H1 (cell line): Measurements from ENCODE around the gene MRPL52. TPM values are rescaled to one million over a fixed set of nuclear protein-coding genes. Genes with fewer than 3 reads are reported as not detected.

Source experiments
- CTCF ChIA-PET: fragments of 300-600 bp; sonication (Branson Sonifier 250); formaldehyde crosslinking; loops from one replicate; lab custom pipeline; 2021; ENCODE audit not compliant: partially characterized antibody; lab: Charles Lee
- POLR2A ChIA-PET: fragments of 300-600 bp; sonication (Branson Sonifier 250); formaldehyde crosslinking; loops from one replicate; lab custom pipeline; 2021; ENCODE audit warnings: inconsistent platforms; ENCODE audit not compliant: partially characterized antibody; lab: Charles Lee
- DNase-seq, 2 experiments: peaks; one replicate each; pipeline versions ENCODE4 v3.0.0 to v3.0.0-alpha.2; 2010 to 2022; ENCODE audit warnings: low spot score in 2 of 2, low read depth in 1 of 2, mixed read lengths in 1 of 2
- FAIRE-seq: peaks from 2 replicates; lab custom pipeline; 2011; peaks lifted over from hg19 to GRCh38; lab: Jason Lieb, UNC
- H2AFZ ChIP-seq: 2 replicates; pipeline ENCODE4 v1.8.1; 2012; ENCODE audit warnings: low read length, inconsistent platforms
- H2AK5ac ChIP-seq: 2 replicates; pipeline ENCODE4 v1.6.1; 2013; ENCODE audit warnings: low read depth, low read length
- H2BK120ac ChIP-seq: replicated peaks from 2 replicates; pipeline ENCODE3; 2013; ENCODE audit warnings: low read depth, low read length, inconsistent platforms
- H2BK12ac ChIP-seq: 2 replicates; pipeline ENCODE4 v1.6.1; 2013; ENCODE audit warnings: low read depth, low read length
- H2BK15ac ChIP-seq: 2 replicates; pipeline ENCODE4 v1.6.1; 2013; ENCODE audit warnings: low read length
- H2BK20ac ChIP-seq: 2 replicates; pipeline ENCODE4 v1.6.1; 2013; ENCODE audit warnings: low read length
- H2BK5ac ChIP-seq: 2 replicates; pipeline ENCODE4 v1.6.1; 2013; ENCODE audit warnings: low read depth, low read length
- H3K14ac ChIP-seq: 2 replicates; pipeline ENCODE4 v1.6.1; 2013; ENCODE audit warnings: inconsistent platforms; ENCODE audit not compliant: insufficient read length
- H3K18ac ChIP-seq: 2 replicates; pipeline ENCODE4 v1.6.1; 2013; ENCODE audit warnings: low read length; ENCODE audit errors: extremely low read depth
- H3K23ac ChIP-seq: 2 replicates; pipeline ENCODE4 v1.6.1; 2013; ENCODE audit warnings: inconsistent platforms; ENCODE audit not compliant: insufficient read length
- H3K23me2 ChIP-seq: 2 replicates; pipeline ENCODE4 v1.6.1; 2013; ENCODE audit warnings: low read depth, low read length
- H3K27ac ChIP-seq: 2 replicates; pipeline ENCODE4 v1.6.1; 2011; ENCODE audit warnings: low read depth, low read length, inconsistent platforms
- H3K27me3 ChIP-seq, 4 experiments: replicated peaks in 1 of 4; 1 replicate in 1 of 4; 2 replicates in 3 of 4; pipeline versions ENCODE4 v1.6.1 to v1.8.1; 2011 to 2013; ENCODE audit warnings: low read length in 3 of 4, mild to moderate bottlenecking in 3 of 4, inconsistent platforms in 2 of 4, mixed read lengths in 2 of 4, moderate library complexity in 1 of 4; ENCODE audit not compliant: control insufficient read depth in 3 of 4, insufficient read depth in 3 of 4; ENCODE audit errors: extremely low read depth in 1 of 4
- H3K36me3 ChIP-seq, 4 experiments: 2 replicates each; pipeline versions ENCODE4 v1.6.1 to v1.8.1; 2011 to 2013; ENCODE audit warnings: mild to moderate bottlenecking in 4 of 4, low read length in 3 of 4, moderate library complexity in 2 of 4, control low read depth in 1 of 4, inconsistent platforms in 1 of 4; ENCODE audit not compliant: insufficient read depth in 4 of 4, control insufficient read depth in 2 of 4
- H3K4ac ChIP-seq: replicated peaks from 2 replicates; pipeline ENCODE3; 2013; ENCODE audit warnings: low read length, low read depth, mixed read lengths, inconsistent platforms; ENCODE audit not compliant: insufficient read length
- H3K4me1 ChIP-seq, 4 experiments: replicated peaks in 1 of 4; 1 replicate in 1 of 4; 2 replicates in 3 of 4; pipeline versions ENCODE4 v1.6.1 to v1.8.1; 2011 to 2013; ENCODE audit warnings: low read length in 3 of 4, inconsistent platforms in 2 of 4, mixed read lengths in 1 of 4; ENCODE audit not compliant: insufficient read depth in 4 of 4, control insufficient read depth in 3 of 4
- H3K4me2 ChIP-seq, 2 experiments: 2 replicates each; pipeline versions ENCODE4 v1.6.1 to v1.8.1; 2011 to 2013; ENCODE audit warnings: low read depth in 2 of 2, low read length in 2 of 2, control low read depth in 1 of 2, inconsistent platforms in 1 of 2, mild to moderate bottlenecking in 1 of 2; ENCODE audit not compliant: insufficient read depth in 1 of 2
- H3K4me3 ChIP-seq, 4 experiments: fragments of 200-600, 300-600 bp in 1 of 4; sonication (generic), shearing (Covaris generic), sonication (Bioruptor Twin) in 1 of 4; 2 replicates each; pipeline versions ENCODE4 v1.5.1 to v1.8.1; 2011 to 2016; ENCODE audit warnings: low read length in 4 of 4, low read depth in 3 of 4, control low read depth in 2 of 4, inconsistent platforms in 2 of 4, mild to moderate bottlenecking in 2 of 4, mixed read lengths in 1 of 4, moderate library complexity in 1 of 4; ENCODE audit not compliant: insufficient read depth in 2 of 4; ENCODE audit errors: extremely low read depth in 1 of 4
- H3K56ac ChIP-seq: replicated peaks from 2 replicates; pipeline ENCODE3; 2013; ENCODE audit warnings: low read depth, mild to moderate bottlenecking, mixed read lengths, low read length, inconsistent platforms; ENCODE audit not compliant: insufficient read length
- H3K79me1 ChIP-seq: 2 replicates; pipeline ENCODE4 v1.6.1; 2013; ENCODE audit warnings: low read depth, low read length, control low read depth
- H3K79me2 ChIP-seq, 2 experiments: 2 replicates each; pipeline versions ENCODE4 v1.6.1 to v1.8.1; 2012 to 2013; ENCODE audit warnings: low read length in 2 of 2, mild to moderate bottlenecking in 2 of 2, inconsistent platforms in 1 of 2; ENCODE audit not compliant: insufficient read depth in 2 of 2, control insufficient read depth in 1 of 2
- H3K9ac ChIP-seq, 4 experiments: replicated peaks in 1 of 4; 1 replicate in 1 of 4; 2 replicates in 3 of 4; pipeline versions ENCODE4 v1.6.1 to v1.8.1; 2011 to 2013; ENCODE audit warnings: low read depth in 3 of 4, low read length in 3 of 4, control low read depth in 2 of 4, mild to moderate bottlenecking in 2 of 4, moderate library complexity in 2 of 4, inconsistent platforms in 1 of 4; ENCODE audit errors: extremely low read depth in 1 of 4
- H3K9me3 ChIP-seq, 2 experiments: 2 replicates each; pipeline versions ENCODE4 v1.6.1 to v1.8.1; 2012 to 2013; ENCODE audit warnings: mild to moderate bottlenecking in 2 of 2, moderate library complexity in 2 of 2, control low read depth in 1 of 2, inconsistent platforms in 1 of 2, low read depth in 1 of 2, low read length in 1 of 2, mixed read lengths in 1 of 2; ENCODE audit not compliant: insufficient read depth in 2 of 2
- H4K20me1 ChIP-seq, 2 experiments: replicated peaks in 1 of 2; 2 replicates each; pipeline versions ENCODE3 to v1.8.1; 2011 to 2013; ENCODE audit warnings: inconsistent platforms in 2 of 2, low read length in 2 of 2, mild to moderate bottlenecking in 1 of 2; ENCODE audit not compliant: insufficient read depth in 2 of 2, control insufficient read depth in 1 of 2
- H4K5ac ChIP-seq: 2 replicates; pipeline ENCODE4 v1.6.1; 2013; ENCODE audit warnings: low read length, low read depth, mixed read lengths, inconsistent platforms; ENCODE audit not compliant: insufficient read length
- H4K8ac ChIP-seq: 2 replicates; pipeline ENCODE4 v1.8.0; 2013; ENCODE audit warnings: mild to moderate bottlenecking, moderate library complexity, low read length, inconsistent platforms; ENCODE audit not compliant: insufficient read depth; ENCODE audit errors: extremely low read depth
- H4K91ac ChIP-seq: replicated peaks from 2 replicates; pipeline ENCODE3; 2013; ENCODE audit warnings: low read length, mixed read lengths, inconsistent platforms; ENCODE audit not compliant: insufficient read length
- BACH1 ChIP-seq: IDR thresholded peaks from 2 replicates; pipeline ENCODE4 v1.6.1; 2012; ENCODE audit warnings: low read length, improper control_type of control experiment
- BCL11A ChIP-seq, 2 experiments: IDR thresholded peaks; one replicate each; pipeline ENCODE4 v1.6.1; 2011; ENCODE audit warnings: low read depth in 2 of 2, low read length in 2 of 2, mild to moderate bottlenecking in 2 of 2
- FOSL1 ChIP-seq: IDR thresholded peaks from 2 replicates; pipeline ENCODE4 v1.6.1; 2011; ENCODE audit warnings: mild to moderate bottlenecking, low read depth, low read length, moderate library complexity; ENCODE audit not compliant: insufficient read depth
- KDM1A ChIP-seq: fragments of 200-600, 300-600 bp; sonication (generic); IDR thresholded peaks from 2 replicates; pipeline ENCODE4 v1.7.1; 2016; ENCODE audit warnings: mild to moderate bottlenecking, low read length, borderline replicate concordance
- KDM4A ChIP-seq: IDR thresholded peaks from one replicate; pipeline ENCODE4 v1.7.1; 2012; ENCODE audit warnings: low read depth, mild to moderate bottlenecking, moderate library complexity, low read length, inconsistent platforms; ENCODE audit not compliant: severe bottlenecking
- POLR2AphosphoS5 ChIP-seq: IDR thresholded peaks from 2 replicates; pipeline ENCODE4 v1.6.1; 2011; ENCODE audit warnings: low read depth, low read length
- RNF2 ChIP-seq: fragments of 200-900, 300-1000 bp; sonication (generic); IDR thresholded peaks from 2 replicates; pipeline ENCODE4 v1.7.1; 2016; ENCODE audit warnings: borderline replicate concordance, low read depth, mild to moderate bottlenecking, antibody characterized with exemption, low read length; ENCODE audit not compliant: poor library complexity, severe bottlenecking; ENCODE audit errors: missing control alignments
- SUZ12 ChIP-seq: fragments of 200-600 bp; sonication (generic); IDR thresholded peaks from 2 replicates; pipeline ENCODE4 v1.6.1; 2012; ENCODE audit warnings: mild to moderate bottlenecking, inconsistent platforms, low read length, moderate library complexity, mixed read lengths
- TAF1 ChIP-seq: IDR thresholded peaks from 2 replicates; pipeline ENCODE4 v1.6.1; 2011; ENCODE audit warnings: mild to moderate bottlenecking, low read depth, low read length
- TEAD4 ChIP-seq: IDR thresholded peaks from 2 replicates; pipeline ENCODE4 v1.6.1; 2012; ENCODE audit warnings: low read depth, low read length, inconsistent platforms, mixed read lengths
- WGBS, 2 experiments: shearing (Covaris generic) in 1 of 2; methylation state at CpG; one replicate each; pipeline versions ENCODE4 v1.1.6 to v1.1.7; 2013 to 2015; ENCODE audit warnings: low lambda C conversion rate in 2 of 2, mixed read lengths in 2 of 2, inconsistent platforms in 1 of 2, low coverage in 1 of 2, missing lambda C conversion rate in 1 of 2; ENCODE audit not compliant: insufficient replicate concordance in 2 of 2, insufficient coverage in 1 of 2, insufficient read length in 1 of 2; ENCODE audit errors: extremely low coverage in 1 of 2, missing lambda C conversion rate in 1 of 2; 5-methylcytosine and 5-hydroxymethylcytosine counted together
- polyA plus RNA-seq, 7 experiments: library from polyadenylated mRNA; depleted of rRNA in 3 of 7; stranded (reverse) in 5 of 7; unstranded in 2 of 7; fragments of >200 nt in 5 of 7; fragments of 200-250 nt in 2 of 7; gene quantifications; 1 replicate in 5 of 7; 2 replicates in 1 of 7; 4 replicates in 1 of 7; pipeline versions ENCODE4 v1.2.1 to v1.2.3, GENCODE V29; 2011 to 2013; ENCODE audit warnings: missing spikeins in 2 of 7, mixed read lengths in 2 of 7
- total RNA-seq: library from RNA; stranded (reverse); fragmentation: NEBNext Ultra II Directional; extraction: Animal tissue kit (Norgen Biotek cat#: 25700); gene quantifications from 2 replicates; pipeline ENCODE4 v1.2.1, GENCODE V29; 2021
- TF ChIP-seq, protein P1 (sequence below), 3 experiments: IDR thresholded peaks; 1 replicate in 2 of 3; 2 replicates in 1 of 3; pipeline versions ENCODE4 v1.5.1 to v1.6.1; 2011; ENCODE audit warnings: low read length in 3 of 3, mild to moderate bottlenecking in 3 of 3, inconsistent platforms in 2 of 3, low read depth in 1 of 3, moderate library complexity in 1 of 3; ENCODE audit not compliant: insufficient read depth in 1 of 3; ENCODE audit errors: control extremely low read depth in 1 of 3

MRPL52 gene
- total and polyA plus RNA-seq, 2 of the 8 experiments (the other 6 are each of a cell fraction or from before 2014, with no cell fraction given): 70.5 to 176 TPM

- Histone ChIP-seq H3K23me2 (no peaks in the 10 kb centered on the region), H2BK12ac (no peak overlapping the region), H2BK15ac (no peak overlapping the region), H3K14ac (no peak overlapping the region), H2BK20ac (no peak overlapping the region), H3K27ac (no peak overlapping the region), H3K23ac (no peak overlapping the region), H3K9me3 (no peaks in the 10 kb centered on the region), H3K27me3 (no peaks in the 10 kb centered on the region), H3K56ac (no peak overlapping the region), H3K4me3 (no peak overlapping the region), H3K4me1 (peaks cover 0 to 5% (median 1%) of the 10 kb centered on the region in 4 experiments; a peak in 4 of 7 replicates), H3K9ac (no peak overlapping the region), H3K79me2 (no peaks in the 10 kb centered on the region), H3K79me1 (no peaks in the 10 kb centered on the region), H3K36me3 (no peaks in the 10 kb centered on the region; a peak in 2 of 8 replicates), H3K4ac (no peak overlapping the region), H4K20me1 (no peaks in the 10 kb centered on the region), H3K4me2 (no peak overlapping the region), H4K91ac (no peak overlapping the region), H2BK5ac (no peak overlapping the region), H2AFZ (no peak overlapping the region), H4K8ac (0 out of 2 replicates have a peak overlapping the region, but pooled peaks have one; percentile 1), H3K18ac (no peak overlapping the region), H2BK120ac (no peak overlapping the region), H2AK5ac (no peak overlapping the region), H4K5ac (no peak overlapping the region)
- POLR2A ChIA-PET: interaction anchor here (6.6 kb wide), 1 partner anchor 7 kb away, joined by 54 read pairs; the partner anchor contains the start of gene REM2
- WGBS, 2 experiments: 95% methylated on average over 22 of the region's 22 CpGs; no CpG with 5 or more reads in 1 of the 2 experiments
- DNase-seq (no peak), FAIRE-seq (no peak)
- CTCF ChIA-PET: interaction anchor here (9.3 to 56.0 kb wide), 2 partner anchors 19 to 58 kb away, joined by 135 to 1562 read pairs; partner anchors contain the start of genes MMP14, MRPL52 and SLC7A7
- TF ChIP-seq KDM4A: no peak
- no peak for TF ChIP-seq POLR2AphosphoS5
- no peak for TF ChIP-seq TAF1
- TF ChIP-seq TEAD4: no peak
- no peak for TF ChIP-seq SUZ12
- no peak for TF ChIP-seq BCL11A (IDR thresholded peaks at IDR 0.05; ENCODE audit: low read depth in 2 of 2, low read length in 2 of 2)
- TF ChIP-seq BACH1: no peak
- no peak for TF ChIP-seq KDM1A
- TF ChIP-seq, protein P1, sequence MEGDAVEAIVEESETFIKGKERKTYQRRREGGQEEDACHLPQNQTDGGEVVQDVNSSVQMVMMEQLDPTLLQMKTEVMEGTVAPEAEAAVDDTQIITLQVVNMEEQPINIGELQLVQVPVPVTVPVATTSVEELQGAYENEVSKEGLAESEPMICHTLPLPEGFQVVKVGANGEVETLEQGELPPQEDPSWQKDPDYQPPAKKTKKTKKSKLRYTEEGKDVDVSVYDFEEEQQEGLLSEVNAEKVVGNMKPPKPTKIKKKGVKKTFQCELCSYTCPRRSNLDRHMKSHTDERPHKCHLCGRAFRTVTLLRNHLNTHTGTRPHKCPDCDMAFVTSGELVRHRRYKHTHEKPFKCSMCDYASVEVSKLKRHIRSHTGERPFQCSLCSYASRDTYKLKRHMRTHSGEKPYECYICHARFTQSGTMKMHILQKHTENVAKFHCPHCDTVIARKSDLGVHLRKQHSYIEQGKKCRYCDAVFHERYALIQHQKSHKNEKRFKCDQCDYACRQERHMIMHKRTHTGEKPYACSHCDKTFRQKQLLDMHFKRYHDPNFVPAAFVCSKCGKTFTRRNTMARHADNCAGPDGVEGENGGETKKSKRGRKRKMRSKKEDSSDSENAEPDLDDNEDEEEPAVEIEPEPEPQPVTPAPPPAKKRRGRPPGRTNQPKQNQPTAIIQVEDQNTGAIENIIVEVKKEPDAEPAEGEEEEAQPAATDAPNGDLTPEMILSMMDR (IDR thresholded peaks at IDR 0.05; ENCODE audit: control extremely low read depth in 1 of 3, insufficient read depth in 1 of 3, low read depth in 1 of 3, low read length in 3 of 3): no peak
- TF ChIP-seq FOSL1: no peak
- no peak for TF ChIP-seq RNF2
Observed at GRCh38 chr14:22877000-22877501, 47.4 kb downstream of the MRPL52 start.
